GM12878 (cell line): ENCODE data around the gene ECHDC1. TPM values are rescaled to one million over a fixed set of nuclear protein-coding genes. Genes with fewer than 3 reads are reported as not detected.
A peak's percentile ranks its signal among the peaks of the same experiment; 100 is the strongest.

Experiments
- BCL11A ChIP-seq: IDR thresholded peaks from 2 replicates; pipeline ENCODE4 v1.6.1; 2011; ENCODE audit warnings: low read depth, low read length
- CEBPB ChIP-seq, 2 experiments: fragments of 150-350 bp in 1 of 2; IDR thresholded peaks; 2 replicates each; pipeline ENCODE4 v1.6.1; 2012 to 2014; ENCODE audit warnings: low read depth in 2 of 2, low read length in 2 of 2, borderline replicate concordance in 1 of 2, inconsistent platforms in 1 of 2
- CHD2 ChIP-seq: IDR thresholded peaks from 2 replicates; pipeline ENCODE4 v1.6.1; 2011; ENCODE audit warnings: low read depth, low read length, improper control_type of control experiment, borderline replicate concordance
- EP300 ChIP-seq, 2 experiments: fragments of 150-350 bp in 1 of 2; IDR thresholded peaks; 2 replicates each; pipeline ENCODE4 v1.6.1; 2011 to 2012; ENCODE audit warnings: low read depth in 2 of 2, low read length in 2 of 2, borderline replicate concordance in 1 of 2, improper control_type of control experiment in 1 of 2, inconsistent platforms in 1 of 2; ENCODE audit not compliant: control insufficient read depth in 1 of 2
- IRF3 ChIP-seq: fragments of 450-650 bp; IDR thresholded peaks from 2 replicates; pipeline ENCODE4 v1.6.1; 2014; ENCODE audit warnings: mild to moderate bottlenecking
- JUND ChIP-seq: IDR thresholded peaks from 2 replicates; pipeline ENCODE4 v1.6.1; 2012; ENCODE audit warnings: low read depth, mild to moderate bottlenecking, low read length, improper control_type of control experiment, moderate library complexity
- MXI1 ChIP-seq: fragments of 150-350 bp; IDR thresholded peaks from 2 replicates; pipeline ENCODE4 v1.6.1; 2011; ENCODE audit warnings: low read depth, mild to moderate bottlenecking, inconsistent platforms, low read length, improper control_type of control experiment
- NR2C1 ChIP-seq: fragments of 450-650 bp; IDR thresholded peaks from 2 replicates; pipeline ENCODE4 v1.6.1; 2017; ENCODE audit warnings: antibody characterized with exemption, mild to moderate bottlenecking, moderate library complexity
- PKNOX1 ChIP-seq: fragments of 450-650 bp; IDR thresholded peaks from 2 replicates; pipeline ENCODE4 v1.6.1; 2016; ENCODE audit warnings: mild to moderate bottlenecking
- polyA plus RNA-seq, 11 experiments: library from polyadenylated mRNA; depleted of rRNA in 4 of 11; unstranded in 6 of 11; stranded (reverse) in 5 of 11; fragments of >200 nt; fragmentation: Nextera tagmentation in 4 of 11; fragmentation: Illumina TruSeq in 1 of 11; extraction: Ambion mirVana in 4 of 11; extraction: Trizol in 1 of 11; gene quantifications; 1 replicate in 1 of 11; 2 replicates in 10 of 11; pipeline versions ENCODE4 v1.2.1 to v1.2.3, GENCODE V29; 2011 to 2016; ENCODE audit warnings: inconsistent platforms in 2 of 11, missing spikeins in 2 of 11, low read depth in 1 of 11
- total RNA-seq, 4 experiments: library from RNA; depleted of rRNA in 3 of 4; stranded (reverse); fragments of >200 nt in 3 of 4; fragmentation: Illumina TruSeq in 1 of 4; extraction: Trizol in 1 of 4; gene quantifications; 2 replicates each; pipeline versions ENCODE4 v1.2.1 to v1.2.3, GENCODE V29; 2013 to 2021
- TF ChIP-seq, protein P1 (sequence below): fragments of 450-650 bp; IDR thresholded peaks from 2 replicates; pipeline ENCODE4 v1.6.1; 2017; ENCODE audit warnings: borderline replicate concordance

ECHDC1 gene
- total and polyA plus RNA-seq, 10 of the 15 experiments (the other 5 are each of a cell fraction or from before 2014, with no cell fraction given), result 46.2 to 111 (median 70.7) TPM

DNA sequence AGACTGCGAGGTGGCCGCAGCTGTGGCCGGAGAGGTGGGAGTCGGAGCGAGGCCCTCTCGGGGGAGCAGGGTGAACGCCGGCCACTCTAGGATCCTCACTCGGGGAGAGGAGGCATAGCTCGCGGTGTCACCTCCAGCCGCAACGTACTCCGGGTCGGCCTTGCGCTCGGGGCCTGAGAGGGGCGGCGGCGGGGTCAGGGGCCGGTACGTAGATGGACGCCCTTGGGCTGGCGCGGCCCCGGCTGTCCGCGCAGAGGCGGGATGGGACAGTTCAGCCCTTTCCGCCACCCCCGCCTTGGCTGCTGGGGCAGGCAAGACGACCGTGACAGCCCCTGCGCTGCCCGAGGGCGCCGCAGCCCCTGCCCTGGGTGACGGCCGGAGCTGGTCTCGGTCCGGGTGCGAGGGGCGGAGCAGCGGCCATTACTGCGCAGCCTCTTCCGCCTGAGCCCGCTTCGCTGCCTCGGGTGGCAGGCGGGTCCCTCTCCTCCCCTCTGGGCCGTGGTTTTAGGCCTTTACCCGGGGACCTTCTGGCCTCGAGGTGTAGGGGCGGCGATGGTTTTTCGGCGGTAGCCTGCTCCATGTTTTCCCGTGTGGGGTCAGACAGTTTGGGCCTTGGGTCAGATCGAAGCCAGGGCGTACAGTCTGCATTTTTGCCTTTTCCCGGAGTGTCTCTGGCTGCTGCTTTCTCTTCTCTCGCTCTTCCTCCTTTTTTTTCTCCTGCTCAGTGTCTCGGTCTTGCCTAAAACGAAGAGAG is 76.3 kb downstream of the ECHDC1 start (continued):
- TF ChIP-seq CHD2 (no peak; the same call in 1 of the 2 replicates), BCL11A (no peak), PKNOX1 (no peak), IRF3 (no peak), JUND (no peak), MXI1 (no peak), CEBPB (IDR thresholded peaks at IDR 0.05; ENCODE audit: borderline replicate concordance in 1 of 2, low read depth in 2 of 2, low read length in 2 of 2) (no peak), EP300 (IDR thresholded peaks at IDR 0.05; ENCODE audit: borderline replicate concordance in 1 of 2, control insufficient read depth in 1 of 2, low read depth in 2 of 2, low read length in 2 of 2) (no peak), NR2C1 (peak; percentile 30; the same call in 1 of the 2 replicates)
- TF ChIP-seq, protein P1, sequence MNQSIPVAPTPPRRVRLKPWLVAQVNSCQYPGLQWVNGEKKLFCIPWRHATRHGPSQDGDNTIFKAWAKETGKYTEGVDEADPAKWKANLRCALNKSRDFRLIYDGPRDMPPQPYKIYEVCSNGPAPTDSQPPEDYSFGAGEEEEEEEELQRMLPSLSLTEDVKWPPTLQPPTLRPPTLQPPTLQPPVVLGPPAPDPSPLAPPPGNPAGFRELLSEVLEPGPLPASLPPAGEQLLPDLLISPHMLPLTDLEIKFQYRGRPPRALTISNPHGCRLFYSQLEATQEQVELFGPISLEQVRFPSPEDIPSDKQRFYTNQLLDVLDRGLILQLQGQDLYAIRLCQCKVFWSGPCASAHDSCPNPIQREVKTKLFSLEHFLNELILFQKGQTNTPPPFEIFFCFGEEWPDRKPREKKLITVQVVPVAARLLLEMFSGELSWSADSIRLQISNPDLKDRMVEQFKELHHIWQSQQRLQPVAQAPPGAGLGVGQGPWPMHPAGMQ, result no peak
